ENCODE data around the gene KIAA0513. TPM values are rescaled to one million over a fixed set of nuclear protein-coding genes. Genes with fewer than 3 reads are reported as not detected.

Gene KIAA0513
- total and polyA plus RNA-seq, 10 donors = 1.7 to 30.0 (median 21.9) TPM

DNA sequence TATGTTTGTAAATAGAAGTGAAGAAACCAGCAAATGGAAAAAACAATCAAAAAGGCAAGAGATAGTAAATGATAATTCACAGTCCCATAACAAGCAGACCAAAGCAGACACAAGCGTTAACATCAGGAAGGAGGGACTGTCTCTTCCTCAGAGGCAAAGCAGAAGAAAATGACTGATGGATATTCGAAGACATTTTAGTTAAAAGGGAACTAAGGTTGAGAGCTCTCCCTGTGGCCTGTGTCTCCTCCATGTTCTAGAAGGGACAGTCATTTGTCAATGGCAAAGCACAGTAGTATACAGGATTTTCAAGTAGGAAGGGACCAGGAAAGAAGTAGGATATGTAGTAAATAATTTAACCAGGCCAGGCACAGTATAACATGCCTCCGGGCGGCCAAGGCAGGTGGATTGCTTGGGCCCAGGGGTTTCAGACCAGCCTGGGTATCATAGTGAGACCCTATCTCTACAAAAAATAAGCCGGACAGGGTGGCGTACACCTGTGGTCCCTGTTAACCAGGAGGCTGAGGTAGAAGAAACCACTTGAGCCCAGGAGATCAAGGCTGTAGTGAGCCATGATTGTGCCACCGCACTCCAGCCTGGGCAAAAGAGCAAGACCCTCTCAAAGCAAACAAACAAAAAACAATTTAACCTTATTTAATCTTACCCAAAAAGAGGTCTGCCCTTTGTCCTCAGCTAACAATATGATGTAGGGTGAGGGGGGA, 19.9 kb upstream of the KIAA0513 start:
- 84 to 93% (median 90%) methylated on average over 7 of the region's 7 CpGs for whole genome bisulfite sequencing, 5 donors
- Histone ChIP-seq H3K27me3 (replicated peaks in 1 of 7) (no peaks in the 10 kb centered on the region), H3K36me3 (peaks cover 0 to 24% (median 2%) of the 10 kb centered on the region in 6 donors), H3K9me3 (no peaks in the 10 kb centered on the region), H3K4me1 (peaks cover 27 to 92% (median 77%) of the 10 kb centered on the region in 6 donors), H3K27ac (peak overlapping the region in 3 of 8 donors; percentile 27 to 42 (median 40)), H3K4me3 (no peak overlapping the region)
- TF ChIP-seq POLR2AphosphoS5 (IDR thresholded peaks at IDR 0.05) (no peak), POLR2A (IDR thresholded peaks at IDR 0.05) (no peak)
- TF ChIP-seq, protein P1, sequence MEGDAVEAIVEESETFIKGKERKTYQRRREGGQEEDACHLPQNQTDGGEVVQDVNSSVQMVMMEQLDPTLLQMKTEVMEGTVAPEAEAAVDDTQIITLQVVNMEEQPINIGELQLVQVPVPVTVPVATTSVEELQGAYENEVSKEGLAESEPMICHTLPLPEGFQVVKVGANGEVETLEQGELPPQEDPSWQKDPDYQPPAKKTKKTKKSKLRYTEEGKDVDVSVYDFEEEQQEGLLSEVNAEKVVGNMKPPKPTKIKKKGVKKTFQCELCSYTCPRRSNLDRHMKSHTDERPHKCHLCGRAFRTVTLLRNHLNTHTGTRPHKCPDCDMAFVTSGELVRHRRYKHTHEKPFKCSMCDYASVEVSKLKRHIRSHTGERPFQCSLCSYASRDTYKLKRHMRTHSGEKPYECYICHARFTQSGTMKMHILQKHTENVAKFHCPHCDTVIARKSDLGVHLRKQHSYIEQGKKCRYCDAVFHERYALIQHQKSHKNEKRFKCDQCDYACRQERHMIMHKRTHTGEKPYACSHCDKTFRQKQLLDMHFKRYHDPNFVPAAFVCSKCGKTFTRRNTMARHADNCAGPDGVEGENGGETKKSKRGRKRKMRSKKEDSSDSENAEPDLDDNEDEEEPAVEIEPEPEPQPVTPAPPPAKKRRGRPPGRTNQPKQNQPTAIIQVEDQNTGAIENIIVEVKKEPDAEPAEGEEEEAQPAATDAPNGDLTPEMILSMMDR (IDR thresholded peaks at IDR 0.05 in 8 of 11, conservative IDR thresholded peaks at IDR 0.05 in 3 of 11) = no peak
- DNase-seq = no peak
- intact Hi-C loops (cut with DNase I; ENCODE audit: low total_unique reads) = no loop called here

- Histone ChIP-seq H3K36me3 (peaks cover 0 to 24% (median 2%) of the 10 kb centered on the region in 6 donors), H3K9me3 (no peaks in the 10 kb centered on the region), H3K4me1 (peaks cover 27 to 86% (median 71%) of the 10 kb centered on the region in 6 donors), H3K27ac (peak overlapping the region in 1 of 8 donors; percentile 42), H3K27me3 (replicated peaks in 1 of 7) (no peaks in the 10 kb centered on the region), H3K4me3 (no peak overlapping the region)
- TF ChIP-seq, protein P1 (IDR thresholded peaks at IDR 0.05 in 8 of 11, conservative IDR thresholded peaks at IDR 0.05 in 3 of 11) = no peak
- TF ChIP-seq POLR2A (IDR thresholded peaks at IDR 0.05) (no peak), POLR2AphosphoS5 (IDR thresholded peaks at IDR 0.05) (no peak)
- intact Hi-C loops (cut with DNase I; ENCODE audit: low total_unique reads) = no loop called here
- WGBS, 5 donors = 67 to 88% (median 76%) methylated on average over 2 to 3 of the region's 3 CpGs
- no peak for DNase-seq
Measured at GRCh38 chr16:85008271-85008670, 19.3 kb upstream of the KIAA0513 start.

GRCh38 chr16:85010446-85010930, 17.1 kb upstream of the KIAA0513 start:
- 31 to 43% (median 40%) methylated on average over 9 of the region's 9 CpGs for WGBS, 5 donors
- intact Hi-C loops (cut with DNase I; ENCODE audit: low total_unique reads) = no loop called here
- H3K4me3 ChIP-seq = peak overlapping the region; percentile 68 to 89 (median 79)
- H3K36me3 ChIP-seq = peaks cover 0 to 14% (median 2%) of the 10 kb centered on the region in 6 donors
- no peaks in the 10 kb centered on the region for H3K27me3 ChIP-seq (replicated peaks in 1 of 7)
- TF ChIP-seq, protein P1 (IDR thresholded peaks at IDR 0.05 in 8 of 11, conservative IDR thresholded peaks at IDR 0.05 in 3 of 11) = no peak
- peaks cover 27 to 78% (median 50%) of the 10 kb centered on the region in 6 donors for H3K4me1 ChIP-seq
- DNase-seq = no peak
- peak overlapping the region; percentile 93 to 98 (median 97) for H3K27ac ChIP-seq
- no peaks in the 10 kb centered on the region for H3K9me3 ChIP-seq

Data from spleen (tissue), 11 donors.